Right hindlimb (tissue), 1 donor: ENCODE measurements around the gene SIKE1.
"Not testable (repeated sequence)": the region's sequence is repeated elsewhere in the genome, so short reads cannot be mapped to it uniquely, and the experiment has no call there.

Experiments
- DNase-seq: peaks from one replicate; pipeline ENCODE4 v3.0.0-alpha.2; 2018

Gene SIKE1

DNA sequence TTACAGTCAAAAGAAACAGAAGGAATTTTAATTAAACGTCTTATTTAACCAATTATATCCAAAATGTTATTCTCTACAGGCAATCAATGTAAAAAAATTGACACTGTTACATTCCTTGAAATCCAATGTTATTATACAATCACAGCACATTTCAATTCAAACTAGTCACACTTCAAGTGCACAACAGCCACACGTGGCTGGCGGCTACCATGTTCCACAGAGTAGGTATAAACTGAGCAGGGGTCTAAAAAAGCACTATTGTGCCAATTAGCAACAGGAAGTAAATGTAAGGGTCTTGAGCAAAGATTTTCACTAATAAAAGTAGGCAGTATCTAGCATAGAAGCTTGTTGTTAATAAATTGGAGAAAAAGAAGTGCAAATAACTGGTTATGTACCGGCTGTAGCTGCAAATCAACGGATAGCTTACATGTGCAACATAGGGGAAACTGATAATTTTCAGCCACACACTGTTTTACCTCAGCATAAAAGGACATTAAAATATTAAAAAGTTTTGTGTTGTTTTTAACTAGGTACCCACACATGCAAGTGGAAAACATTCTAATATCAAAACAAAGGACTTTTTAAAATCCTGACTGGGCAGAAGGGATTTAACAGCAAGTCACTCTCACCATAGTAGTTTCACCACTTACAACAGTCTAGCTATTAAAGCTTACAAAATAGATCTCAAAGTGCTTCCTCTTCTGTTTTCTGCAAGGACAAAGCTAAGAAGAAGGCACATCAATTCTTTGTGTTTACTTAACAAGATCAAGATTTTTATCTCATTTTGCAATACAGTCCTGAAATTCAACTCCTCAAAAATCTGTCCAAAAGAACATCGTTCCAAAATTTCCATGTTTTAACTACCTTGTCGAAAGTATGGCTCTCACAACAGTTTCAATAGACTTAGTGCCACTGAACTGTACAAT, 25.2 kb downstream of the SIKE1 start:
- no peak for DNase-seq

DNA sequence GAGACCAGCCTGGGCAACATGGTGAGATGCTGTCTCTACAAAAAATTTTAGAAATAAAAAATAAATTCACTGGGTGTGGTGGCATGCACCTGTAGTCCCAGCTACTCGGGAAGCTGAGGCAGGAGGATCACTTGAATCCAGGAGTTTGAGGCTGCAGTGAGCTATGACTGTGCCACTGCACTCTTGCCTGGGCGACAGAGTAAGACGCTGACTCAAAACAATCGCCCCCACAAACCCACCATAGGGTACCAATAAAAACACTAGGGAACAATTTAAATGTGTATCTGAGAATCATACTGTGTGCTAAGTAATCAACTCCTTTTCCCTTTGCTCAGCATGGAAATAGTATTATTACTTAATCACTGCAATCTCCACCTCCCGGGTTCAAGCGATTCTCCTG, 26.8 kb downstream of the SIKE1 start:
- not testable (repeated sequence) for DNase-seq

DNA sequence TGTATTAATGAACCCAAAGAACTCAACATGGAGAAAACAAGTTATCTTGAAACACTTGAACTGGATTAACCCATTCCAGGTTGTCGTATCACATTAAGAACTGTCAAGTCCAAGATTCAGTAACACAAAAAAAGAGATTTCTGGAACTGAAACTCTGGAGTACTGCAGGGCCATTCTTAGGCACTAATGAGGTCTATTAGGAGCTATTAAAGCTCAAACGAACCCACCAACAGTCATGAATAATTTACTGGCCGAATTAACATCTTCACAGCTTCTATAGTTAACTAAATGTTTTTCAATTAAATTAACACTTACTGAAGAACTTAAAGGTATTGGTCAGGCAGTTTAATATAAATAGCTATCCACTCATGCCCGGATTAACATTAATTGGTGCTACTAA, 27.3 kb downstream of the SIKE1 start:
- DNase-seq, result no peak

DNA sequence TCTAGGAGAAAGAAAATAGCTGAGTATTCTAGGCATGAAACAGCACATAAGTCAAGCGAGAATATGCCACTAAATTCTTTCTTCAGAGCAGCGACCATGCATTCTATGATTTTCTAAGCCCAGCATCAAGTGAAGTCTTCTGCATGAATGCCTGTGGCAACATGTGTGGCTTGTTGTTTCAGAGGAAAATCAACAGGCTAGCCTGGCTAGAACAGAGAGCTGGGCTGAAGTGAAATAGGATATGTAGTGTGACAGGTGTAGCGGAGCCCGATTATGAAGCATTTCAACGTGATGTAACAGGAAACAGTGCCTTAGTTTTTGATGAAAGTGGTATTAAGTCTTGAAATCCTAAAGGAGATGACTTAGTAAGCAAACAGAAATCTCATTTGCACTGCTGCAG, 29.7 kb downstream of the SIKE1 start:
- DNase-seq, result no peak

DNA sequence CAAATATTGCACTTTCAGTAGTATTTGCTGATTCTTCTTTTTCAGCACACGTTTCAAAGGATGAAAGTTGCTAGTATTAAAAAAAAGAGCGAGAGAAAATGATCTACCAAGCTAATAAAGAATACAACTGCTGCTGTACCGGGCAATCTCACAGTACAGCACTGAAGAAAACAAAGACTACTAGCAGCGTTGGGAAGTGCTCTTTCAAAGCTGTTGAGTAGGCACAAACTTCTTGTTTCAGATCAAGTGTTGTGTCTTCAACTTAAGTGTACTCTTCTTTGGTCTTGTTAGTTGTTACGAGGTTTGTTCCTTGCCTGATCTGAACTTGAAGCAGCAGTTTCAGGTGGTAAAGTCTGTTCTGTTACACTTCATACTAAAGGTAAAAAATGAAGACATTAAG, 30.6 kb downstream of the SIKE1 start:
- DNase-seq, result no peak

DNA sequence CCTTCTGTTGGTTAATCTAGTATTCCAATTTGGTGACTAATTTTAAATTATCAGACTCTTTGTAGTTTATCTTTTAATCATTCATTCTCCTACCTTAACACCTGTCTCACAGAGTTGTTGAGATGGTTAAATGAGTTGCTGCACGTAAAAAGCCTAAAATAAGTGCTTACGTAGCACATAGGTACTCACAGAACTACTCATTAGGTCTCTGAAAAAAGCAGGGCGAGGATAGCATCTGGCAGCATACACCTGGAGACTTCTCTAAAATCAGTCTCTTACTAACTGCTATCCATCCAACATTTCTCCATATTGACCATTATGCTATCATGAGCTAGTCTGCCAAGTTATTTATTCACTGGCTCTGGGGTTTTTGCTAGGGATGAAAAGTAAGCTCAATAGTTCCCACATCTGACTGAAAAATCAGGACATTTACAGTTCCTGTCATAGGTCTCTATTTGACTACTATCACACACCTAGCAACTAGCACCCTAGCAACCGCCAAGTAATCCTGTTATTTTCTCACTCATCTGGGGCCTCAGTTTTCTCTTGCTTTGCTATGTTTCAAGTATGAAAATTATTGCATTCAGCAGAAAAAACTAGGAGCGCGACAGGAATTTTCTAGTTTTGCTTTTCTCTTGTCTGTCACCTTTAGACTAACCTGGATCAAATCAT, 33.9 kb downstream of the SIKE1 start:
- no peak for DNase-seq

DNA sequence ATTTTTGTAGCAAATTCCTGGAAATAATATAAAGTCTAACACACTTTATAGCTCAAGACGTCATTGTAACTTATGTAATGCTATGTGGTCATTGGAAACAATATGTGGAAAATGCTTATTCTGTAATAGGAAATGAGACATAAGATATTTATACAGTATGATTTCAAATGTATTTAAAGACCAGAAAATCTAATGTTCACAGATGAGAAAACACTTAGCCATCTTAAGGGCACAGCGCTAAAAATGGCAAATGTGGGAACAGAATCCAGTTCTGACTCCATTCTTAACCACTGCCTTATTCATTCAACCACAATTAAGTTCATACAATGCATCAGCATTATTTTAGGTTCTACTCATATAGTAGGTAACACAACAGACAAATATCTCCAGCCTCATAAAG, 35.2 kb downstream of the SIKE1 start:
- DNase-seq, result no peak

DNA sequence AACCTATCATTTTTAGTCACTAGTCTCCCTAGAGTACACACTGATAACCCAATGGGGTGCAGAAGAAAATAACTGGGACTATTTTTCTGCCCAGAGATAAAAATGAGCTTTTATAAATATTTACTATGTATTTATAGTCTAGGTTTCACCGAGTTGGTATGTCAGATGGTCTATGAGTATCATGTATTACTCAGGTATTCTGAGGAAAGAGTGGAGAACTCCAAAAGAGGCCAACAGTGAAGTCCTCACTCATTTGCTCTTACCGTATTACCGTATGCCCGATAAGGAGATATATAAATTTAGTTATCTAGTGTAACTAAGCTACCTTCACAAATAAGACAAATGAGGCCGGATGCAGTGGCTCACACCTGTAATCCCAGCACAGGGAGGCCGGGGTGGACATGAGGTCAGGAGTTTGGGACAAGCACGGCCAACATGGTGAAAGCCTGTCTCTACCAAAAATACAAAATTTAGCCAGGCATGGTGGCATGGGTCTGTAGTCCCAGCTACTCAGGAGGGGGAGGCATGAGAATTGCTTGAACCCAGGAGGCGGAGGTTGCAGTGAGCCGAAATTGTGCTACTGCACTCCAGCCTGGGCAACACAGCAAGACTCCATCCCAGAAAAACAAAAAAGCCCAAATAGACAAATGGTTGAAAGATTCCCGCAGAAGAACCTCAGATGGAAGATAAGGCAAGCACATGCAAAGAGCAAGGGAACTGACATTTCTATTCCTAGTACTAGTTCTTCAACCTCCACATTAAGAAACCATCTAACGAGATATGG, 38.3 kb downstream of the SIKE1 start:
- no peak for DNase-seq

DNA sequence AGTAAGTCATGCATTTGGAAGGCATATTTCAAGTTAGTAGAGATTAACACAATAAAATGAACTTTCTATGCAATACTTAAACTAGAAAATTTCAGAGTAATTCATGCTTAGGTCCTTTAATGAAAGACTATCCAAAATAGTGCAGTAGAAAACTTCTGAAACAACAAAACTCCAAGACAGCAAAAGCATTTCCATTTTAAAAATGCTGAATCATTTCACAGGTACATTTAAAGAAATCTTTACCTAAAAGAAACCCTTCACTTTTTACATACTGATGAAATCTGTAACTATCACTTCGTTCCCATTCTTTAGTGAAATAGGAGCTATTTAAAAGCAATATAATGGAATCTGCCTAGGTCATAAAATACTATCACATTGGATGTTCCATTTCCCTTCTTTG, 40.2 kb downstream of the SIKE1 start:
- no peak for DNase-seq

DNA sequence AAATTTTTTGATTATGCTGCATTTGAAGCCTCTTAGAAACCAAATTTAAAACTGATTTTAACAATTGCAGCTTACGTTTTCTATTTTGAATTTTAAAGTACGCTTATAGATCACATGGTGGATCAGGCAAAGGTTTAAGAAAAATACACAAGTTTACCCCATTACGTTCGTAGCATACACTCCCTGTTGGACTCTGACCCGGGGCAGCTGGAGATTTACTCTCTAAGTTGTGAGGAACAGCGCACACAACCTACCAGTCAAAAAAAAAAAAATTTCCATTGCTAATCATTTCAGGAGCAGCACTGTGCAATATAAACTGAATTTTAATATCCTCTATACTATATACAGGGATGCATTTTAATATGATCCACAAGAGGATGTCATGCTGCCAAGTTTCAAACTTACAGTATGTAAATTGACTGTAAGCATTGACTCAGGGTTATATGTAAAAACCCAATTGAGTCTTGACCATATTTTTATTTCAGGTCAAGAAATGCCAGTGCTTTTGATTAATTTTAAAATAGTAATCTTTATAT, 43.1 kb downstream of the SIKE1 start:
- DNase-seq, result no peak

DNA sequence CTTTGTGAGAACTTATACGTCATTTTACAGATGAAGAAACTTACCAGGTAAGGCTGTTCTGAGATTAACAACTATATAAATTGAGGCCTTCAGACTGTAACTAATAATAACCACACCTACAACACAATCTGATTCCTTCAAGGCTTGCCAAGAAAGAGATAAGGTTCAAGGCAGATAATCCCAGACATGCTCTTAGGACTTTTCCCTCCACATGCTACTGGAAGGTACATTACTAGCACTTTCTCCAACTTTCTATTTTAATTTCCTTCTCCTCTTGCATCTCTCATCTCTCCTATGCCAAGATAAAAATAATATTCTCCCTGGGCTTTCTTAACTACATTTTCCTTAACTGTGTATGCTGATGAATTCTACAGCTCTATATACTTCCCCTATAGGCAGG, 45.0 kb downstream of the SIKE1 start:
- no peak for DNase-seq

DNA sequence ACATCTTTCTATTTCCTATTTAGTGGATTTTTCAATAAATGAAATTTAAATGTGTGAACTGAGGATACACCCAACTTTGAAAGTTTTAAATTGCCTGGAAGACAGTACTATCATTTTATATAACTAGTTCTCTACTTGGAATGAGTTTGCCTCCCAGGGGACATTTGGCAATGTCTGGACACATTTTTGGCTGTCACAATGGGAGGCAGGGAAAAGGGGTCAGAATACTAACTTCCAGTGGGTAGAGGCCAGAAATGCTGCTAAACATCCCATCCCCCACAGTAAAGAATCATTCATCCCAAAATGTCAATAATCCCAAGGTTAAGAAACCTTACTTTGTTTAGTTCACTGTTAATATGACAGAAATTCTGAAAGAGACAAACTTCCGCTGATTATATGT, 50.7 kb downstream of the SIKE1 start:
- no peak for DNase-seq

DNA sequence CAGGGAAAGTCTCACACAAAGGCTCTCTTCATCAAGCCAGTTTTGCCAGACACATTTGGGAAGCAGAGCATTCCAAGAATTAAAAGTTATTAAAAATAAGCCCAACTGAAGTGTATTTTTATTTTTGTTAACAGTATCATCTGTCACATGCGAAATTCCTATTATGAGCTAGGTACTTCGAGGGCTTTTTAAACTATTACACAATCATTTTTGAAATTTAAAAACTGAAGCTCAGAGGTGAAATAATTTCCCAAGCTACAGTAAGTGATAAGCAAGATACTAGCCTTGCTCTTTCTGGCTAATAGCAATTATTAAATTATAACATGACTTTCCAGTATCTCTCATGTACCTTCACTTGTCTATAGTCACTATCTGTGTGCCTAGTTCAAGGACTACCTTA, 51.9 kb downstream of the SIKE1 start:
- no peak for DNase-seq

DNA sequence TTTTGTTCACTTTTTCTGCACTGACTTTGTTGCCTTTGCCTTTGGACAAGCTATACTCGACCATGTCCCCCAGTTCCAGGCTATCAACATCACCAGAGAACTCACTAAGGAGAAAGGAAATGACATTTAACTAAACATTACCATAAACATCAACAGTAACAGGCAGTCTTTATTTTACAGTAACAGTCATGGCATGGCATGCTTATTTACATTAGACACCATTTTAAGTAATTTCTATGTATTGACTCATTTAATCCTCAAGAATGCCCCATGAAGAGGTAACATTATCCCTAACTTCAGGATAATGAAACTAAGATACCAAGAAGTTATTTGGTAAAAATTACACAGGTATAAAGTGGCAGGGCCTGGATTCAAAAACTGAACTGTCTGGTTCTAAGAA, 55.3 kb downstream of the SIKE1 start:
- no peak for DNase-seq

DNA sequence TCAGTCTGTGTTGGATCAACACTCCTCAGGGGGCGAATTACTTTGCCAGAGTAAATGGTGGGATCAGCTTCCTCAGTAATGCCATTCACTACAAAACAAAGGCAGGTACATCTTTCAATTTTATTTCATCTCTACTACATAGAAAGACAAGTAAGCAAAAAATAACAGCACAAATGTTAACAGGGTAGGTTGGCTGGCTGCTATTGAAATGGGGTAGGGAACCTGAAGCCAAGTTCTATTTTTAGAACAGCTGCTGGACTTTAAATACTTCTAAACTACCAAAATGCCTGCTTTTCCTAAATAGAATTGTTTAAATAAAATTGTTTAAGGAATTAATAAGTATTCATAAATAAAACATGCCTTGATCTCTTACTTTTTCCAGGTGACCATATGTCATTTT, 56.6 kb downstream of the SIKE1 start:
- DNase-seq, result no peak

DNA sequence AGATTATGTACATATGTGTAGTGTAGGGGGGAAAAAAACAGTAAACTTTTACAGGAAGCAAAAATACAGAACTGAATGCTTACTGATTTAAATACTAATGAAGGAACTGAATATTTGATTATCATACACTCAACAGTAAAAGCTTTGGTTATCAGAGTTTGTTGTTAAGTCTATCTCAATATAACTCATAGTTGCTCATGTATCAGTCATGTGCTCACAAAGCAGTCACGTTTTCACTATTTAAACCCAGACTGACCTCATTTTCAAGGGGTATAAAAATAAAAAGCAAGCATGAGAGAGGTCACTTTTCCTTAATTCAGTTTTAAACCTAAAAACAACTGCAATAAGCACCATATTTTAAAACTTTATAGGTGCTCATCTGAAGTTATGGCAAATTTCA, 57.0 kb downstream of the SIKE1 start:
- no peak for DNase-seq

DNA sequence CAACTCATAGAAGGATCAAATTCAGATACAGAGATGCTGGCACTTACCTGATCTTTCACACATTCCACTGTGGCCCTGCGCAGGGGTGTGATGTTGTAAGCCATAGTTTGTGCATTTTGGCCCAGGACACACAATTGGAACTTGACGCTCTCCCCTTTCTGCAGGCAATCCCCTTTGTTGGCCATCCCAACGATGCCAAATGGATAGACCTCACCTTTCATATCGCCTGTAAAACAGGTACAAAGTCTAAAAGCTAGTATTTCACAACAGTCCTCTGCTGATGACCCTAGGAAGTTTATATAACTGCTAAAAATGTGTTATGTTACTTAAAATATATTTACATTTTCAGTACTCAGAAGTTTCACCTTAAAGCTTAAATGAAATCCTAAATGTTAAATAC, 60.0 kb downstream of the SIKE1 start:
- no peak for DNase-seq
